G401 (cell line): Measurements from ENCODE around the gene RNF223. TPM values are rescaled to one million over a fixed set of nuclear protein-coding genes. Genes with fewer than 3 reads are reported as not detected.

Source experiments
- DNase-seq: peaks from one replicate; pipeline ENCODE4 v3.0.0-alpha.2; 2015; ENCODE audit warnings: low spot score
- in situ Hi-C: cut with HindIII; loops from 2 replicates; pipeline ENCODE4 v1.10.0; 2016; ENCODE audit warnings: low sequenced_read_pairs, mixed read lengths
- total RNA-seq: library from RNA; depleted of rRNA; stranded (reverse); fragments of >200 nt; shearing (Covaris generic); gene quantifications from 2 replicates; pipeline ENCODE4 v1.2.3, GENCODE V29; 2014; rRNA removed

The RNF223 gene
- total RNA-seq, 1 experiment from 2014 or later, result 3.5 TPM

DNA sequence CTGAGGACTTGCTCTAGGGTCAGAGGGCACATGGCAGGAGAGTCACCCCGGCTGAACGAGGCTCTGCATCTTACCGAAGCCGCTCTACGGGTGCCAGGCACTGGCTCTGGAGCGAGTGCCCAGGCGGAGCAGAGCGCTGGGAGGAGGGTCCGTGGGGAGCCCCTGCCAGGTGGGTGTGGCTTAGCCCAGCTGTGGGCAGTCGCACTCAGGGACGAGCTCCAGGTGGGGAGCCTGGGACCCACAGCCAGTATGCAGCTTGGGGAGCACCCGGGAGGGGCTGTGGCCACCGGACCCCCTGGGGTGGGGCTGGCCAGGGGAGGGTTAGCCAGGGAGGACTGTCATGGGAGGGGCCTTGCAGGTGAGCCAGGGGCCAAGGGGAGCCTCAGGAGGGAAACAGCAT, 50.4 kb downstream of the RNF223 start:
- in situ Hi-C loops, result no loop called here

DNA sequence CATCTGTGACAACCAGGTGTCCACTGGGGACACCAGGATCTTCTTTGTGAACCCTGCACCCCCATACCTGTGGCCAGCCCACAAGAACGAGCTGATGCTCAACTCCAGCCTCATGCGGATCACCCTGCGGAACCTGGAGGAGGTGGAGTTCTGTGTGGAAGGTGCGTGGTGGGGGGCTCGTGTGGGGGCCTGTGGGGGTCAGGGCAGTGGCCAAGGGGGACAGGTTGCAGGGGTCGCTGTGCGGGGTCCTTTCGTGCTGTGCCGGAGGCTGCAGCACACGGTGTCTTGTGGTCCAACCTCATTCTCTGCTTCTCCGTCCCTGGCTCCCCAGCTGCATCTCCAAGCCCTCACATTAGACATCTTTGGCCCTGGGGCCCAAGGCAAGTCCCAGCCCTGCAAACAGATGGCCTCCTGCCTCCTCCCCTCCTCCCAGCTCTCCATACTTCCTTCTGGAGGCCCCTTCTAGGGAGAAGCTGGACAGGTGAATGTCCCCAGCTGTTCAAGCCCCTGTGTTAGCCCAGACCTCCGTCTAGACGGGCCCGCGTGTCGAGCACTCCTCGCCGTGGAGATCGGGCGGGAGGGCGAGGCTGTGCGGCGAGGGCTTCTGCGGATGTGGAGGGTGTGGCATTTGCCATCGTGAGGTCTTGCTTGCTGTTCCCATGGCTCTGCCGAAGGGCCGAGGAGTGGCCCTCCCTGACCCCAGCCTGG, 51.6 kb downstream of the RNF223 start:
- in situ Hi-C loops, result no loop called here
- no peak for DNase-seq

More for the DNA sequence above, 50.4 kb downstream of the RNF223 start:
- DNase-seq, result no peak

DNA sequence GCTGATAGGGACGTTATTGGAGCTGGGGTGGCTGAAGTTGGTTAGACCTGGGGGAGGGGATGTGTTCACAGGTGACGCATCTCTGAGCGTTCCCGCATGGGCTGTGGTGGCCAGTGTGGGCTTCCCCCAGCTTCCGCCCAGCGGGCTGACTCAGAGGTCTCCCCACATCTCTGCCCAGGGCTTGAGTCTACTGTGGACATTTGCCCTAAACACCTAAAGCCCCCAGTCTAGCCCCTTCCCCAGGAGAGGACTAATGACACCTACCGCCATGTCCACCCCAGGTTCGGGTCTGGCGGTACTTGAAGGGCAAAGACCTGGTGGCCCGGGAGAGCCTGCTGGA, 52.2 kb downstream of the RNF223 start:
- no peak for DNase-seq
- in situ Hi-C loops, result no loop called here

DNA sequence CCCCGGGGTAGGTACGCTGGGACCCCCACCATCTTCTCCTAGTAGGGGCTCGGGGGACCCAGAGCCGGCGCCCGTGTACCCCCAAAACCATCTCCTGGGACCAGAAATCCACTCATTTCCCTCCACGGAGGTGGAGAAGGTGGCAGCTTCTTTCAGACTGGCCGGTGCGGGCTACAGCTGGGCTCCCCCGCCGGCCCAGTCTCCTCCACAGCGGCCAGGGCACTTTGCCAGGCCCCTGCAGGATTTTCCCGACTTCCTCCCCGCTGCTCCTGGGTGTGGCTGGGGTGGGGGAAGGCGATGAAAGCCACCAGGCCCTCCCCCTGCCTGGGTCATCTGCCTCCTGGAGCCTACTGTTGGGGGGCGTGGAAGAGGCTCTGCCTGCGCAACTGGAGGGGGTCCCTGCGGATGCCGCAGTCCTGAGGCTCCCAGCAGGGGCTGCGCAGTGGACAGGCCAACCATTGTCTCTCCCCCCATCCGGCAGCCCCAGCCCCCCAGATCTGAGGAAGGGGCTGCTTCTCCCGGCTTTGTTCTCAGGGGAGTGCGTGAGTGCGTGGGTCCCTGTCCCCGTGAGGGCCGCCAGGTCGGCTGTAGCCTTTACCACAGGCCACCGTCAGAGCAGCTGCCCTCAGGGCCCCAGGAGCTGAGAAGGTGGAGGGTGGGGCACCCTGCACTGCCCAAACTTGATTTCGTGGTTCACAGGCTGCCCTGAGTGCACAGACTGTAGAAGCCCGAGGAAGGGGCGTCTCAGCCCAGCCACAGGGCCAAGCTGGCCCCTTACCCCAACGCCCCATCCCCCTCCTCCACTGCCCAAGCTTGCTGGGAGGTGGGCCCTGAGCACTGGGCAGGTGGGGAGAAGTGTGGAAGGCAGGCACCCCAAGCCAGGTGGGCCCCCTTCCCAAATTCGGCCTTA, 52.8 kb downstream of the RNF223 start:
- no peak for DNase-seq
- in situ Hi-C loops, result no loop called here

Other genes with a start within 250 kb of the RNF223 start
- gene SAMD11, start 150.4 kb downstream of the RNF223 start, total RNA-seq, result 398 and 434 TPM in 2 replicates
- gene NOC2L, start 115.0 kb downstream of the RNF223 start, total RNA-seq, result 193 and 221 TPM in 2 replicates
- 23.3 and 25.4 TPM in 2 replicates for gene KLHL17, start 113.7 kb downstream of the RNF223 start, total RNA-seq
- 4.3 and 5.5 TPM in 2 replicates for gene PLEKHN1, start 107.8 kb downstream of the RNF223 start, total RNA-seq
- 0.17 TPM in 1 of 2 replicates, not detected in the other for gene PERM1, start 92.2 kb downstream of the RNF223 start, total RNA-seq
- 27.5 and 66.5 TPM in 2 replicates for gene HES4, start 74.2 kb downstream of the RNF223 start, total RNA-seq
- 213 and 304 TPM in 2 replicates for gene ISG15, start 60.8 kb downstream of the RNF223 start, total RNA-seq
- gene AGRN, start 54.2 kb downstream of the RNF223 start, total RNA-seq, result 103 and 106 TPM in 2 replicates
- gene C1orf159, start 41.8 kb upstream of the RNF223 start, total RNA-seq, result 11.9 and 17.1 TPM in 2 replicates
- not detected in 2 replicates for gene TTLL10, start 99.6 kb upstream of the RNF223 start, total RNA-seq
- 1.2 TPM in 1 of 2 replicates, not detected in the other for gene TNFRSF18, start 132.3 kb upstream of the RNF223 start, total RNA-seq
- gene TNFRSF4, start 139.8 kb upstream of the RNF223 start, total RNA-seq, result not detected in 2 replicates
- 92.4 and 99.1 TPM in 2 replicates for gene SDF4, start 157.7 kb upstream of the RNF223 start, total RNA-seq
- 38.4 and 44.3 TPM in 2 replicates for gene B3GALT6, start 157.9 kb upstream of the RNF223 start, total RNA-seq
- gene C1QTNF12, start 172.4 kb upstream of the RNF223 start, total RNA-seq, result 5.1 and 13.3 TPM in 2 replicates
- 88.4 and 102 TPM in 2 replicates for gene UBE2J2, start 199.5 kb upstream of the RNF223 start, total RNA-seq
- 0.71 and 1.2 TPM in 2 replicates for gene SCNN1D, start 206.1 kb upstream of the RNF223 start, total RNA-seq
- gene ACAP3, start 233.6 kb upstream of the RNF223 start, total RNA-seq, result 23.6 and 33.8 TPM in 2 replicates
- 66.7 and 84.9 TPM in 2 replicates for gene PUSL1, start 234.3 kb upstream of the RNF223 start, total RNA-seq